GM18907 (cell line): ENCODE results near the gene CA9.

Experiments
- ATAC-seq: cut with Tn5 transposase; IDR thresholded peaks from one replicate; pipeline ENCODE4 v1.9.1; 2021; ENCODE audit warnings: mild to moderate bottlenecking, moderate library complexity; ENCODE audit not compliant: unreplicated experiment

Gene CA9

DNA sequence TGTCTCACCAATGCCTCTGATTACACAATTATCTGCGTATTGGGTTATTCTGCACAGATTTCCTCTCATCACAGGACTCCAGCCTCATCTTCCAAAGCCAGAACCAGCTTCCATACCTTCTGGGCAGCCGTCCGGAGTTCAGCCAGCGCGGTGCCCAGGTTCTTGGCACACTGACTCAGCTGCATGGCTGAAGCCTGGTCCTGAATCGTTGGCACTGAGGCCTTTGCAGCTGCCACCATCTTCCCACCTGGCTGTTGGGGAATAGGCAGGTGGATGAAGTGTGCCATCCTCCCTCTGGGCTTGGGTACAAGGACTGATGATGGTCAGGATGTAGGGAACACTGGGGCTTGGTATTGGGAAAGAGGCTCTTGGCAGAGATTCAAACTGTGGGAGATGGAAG lies 40.4 kb downstream of the CA9 start:
- no peak for ATAC-seq

DNA sequence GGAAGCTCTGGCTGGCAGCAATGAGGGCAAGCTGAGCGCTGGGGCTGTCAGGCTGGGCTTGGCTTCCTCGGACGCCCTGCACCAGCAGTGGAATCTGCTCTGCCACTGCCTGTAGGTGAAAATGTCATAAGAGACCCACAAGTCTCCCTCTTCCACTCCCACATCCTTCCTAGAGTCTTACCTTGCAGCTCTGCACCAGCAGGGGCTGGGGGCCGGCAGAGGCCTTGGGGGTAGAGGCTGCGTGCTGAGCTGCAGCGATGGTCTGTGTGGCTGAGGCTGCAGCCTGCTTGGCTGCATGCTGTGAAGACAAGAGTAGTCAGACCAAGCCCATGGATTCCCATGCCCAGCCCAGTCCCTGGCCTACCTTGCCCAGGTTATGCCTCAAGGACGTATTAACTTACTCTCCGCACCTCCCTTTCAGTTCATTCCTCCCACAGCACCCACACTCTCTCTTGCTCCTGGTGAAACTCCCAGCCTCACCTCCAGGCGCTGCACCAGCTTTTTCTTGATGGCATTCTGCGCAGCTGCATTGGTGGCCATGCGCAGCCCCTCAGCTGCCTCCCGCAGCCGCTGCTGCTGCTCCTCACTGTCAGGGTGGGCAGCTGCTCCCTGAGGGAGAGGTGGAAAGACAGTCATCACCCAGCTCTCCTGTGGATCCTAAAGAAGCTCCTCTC lies 41.0 kb downstream of the CA9 start:
- no peak for ATAC-seq

DNA sequence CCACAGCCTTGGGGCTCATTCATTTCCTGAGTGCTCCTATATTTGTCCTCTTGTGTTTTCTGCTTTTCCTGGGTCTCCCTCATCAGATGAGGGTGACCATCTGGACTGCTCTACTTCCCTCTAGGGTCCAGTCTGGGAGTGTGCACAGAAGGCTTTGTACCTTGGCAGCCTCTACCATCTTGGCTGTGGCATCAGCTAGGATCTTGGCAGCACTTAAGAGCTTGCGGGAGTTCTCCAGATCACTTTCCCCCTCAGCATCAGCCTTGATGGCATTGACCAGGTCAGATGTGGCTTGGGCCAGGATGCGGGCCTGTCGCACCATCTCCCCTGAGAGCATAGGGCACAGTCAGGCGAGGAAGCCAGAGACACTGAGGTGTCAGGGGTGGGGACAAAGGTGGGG lies 42.5 kb downstream of the CA9 start:
- ATAC-seq, result no peak

DNA sequence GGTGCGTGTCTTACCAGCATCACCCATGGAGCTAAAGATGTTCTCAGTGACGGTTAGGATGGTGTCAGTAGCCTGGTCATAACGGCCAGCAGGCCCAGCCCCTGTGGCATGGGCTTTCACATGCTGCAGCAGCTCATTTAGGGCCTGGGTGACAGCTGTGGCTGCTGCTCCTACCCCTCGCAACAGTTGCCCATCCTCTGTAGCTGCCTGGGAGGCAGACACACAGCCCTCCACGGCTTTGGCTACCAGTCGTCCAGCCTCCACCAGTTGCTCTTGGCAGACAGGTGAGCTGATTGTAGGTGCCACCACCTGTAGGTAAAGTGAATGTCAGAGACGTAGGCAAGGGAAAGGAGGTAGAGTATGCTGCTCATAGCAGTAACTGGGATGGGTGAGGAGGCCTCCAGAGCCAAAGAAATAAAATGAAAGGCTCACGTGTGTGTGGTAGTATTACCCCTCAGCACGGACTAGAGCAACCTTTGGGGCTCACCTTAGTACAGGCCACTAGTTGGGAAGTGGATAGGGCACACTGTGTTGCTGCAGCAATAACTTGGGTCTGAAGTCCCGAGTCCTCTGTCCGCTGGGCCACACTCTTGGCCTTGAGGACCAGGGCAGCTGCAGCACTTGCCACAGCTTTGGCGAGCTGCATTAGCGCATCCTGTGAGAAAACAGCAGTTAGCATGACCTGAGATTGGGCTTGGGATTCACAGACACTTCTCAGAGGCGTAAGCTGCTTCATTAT lies 43.6 kb downstream of the CA9 start:
- no peak for ATAC-seq

DNA sequence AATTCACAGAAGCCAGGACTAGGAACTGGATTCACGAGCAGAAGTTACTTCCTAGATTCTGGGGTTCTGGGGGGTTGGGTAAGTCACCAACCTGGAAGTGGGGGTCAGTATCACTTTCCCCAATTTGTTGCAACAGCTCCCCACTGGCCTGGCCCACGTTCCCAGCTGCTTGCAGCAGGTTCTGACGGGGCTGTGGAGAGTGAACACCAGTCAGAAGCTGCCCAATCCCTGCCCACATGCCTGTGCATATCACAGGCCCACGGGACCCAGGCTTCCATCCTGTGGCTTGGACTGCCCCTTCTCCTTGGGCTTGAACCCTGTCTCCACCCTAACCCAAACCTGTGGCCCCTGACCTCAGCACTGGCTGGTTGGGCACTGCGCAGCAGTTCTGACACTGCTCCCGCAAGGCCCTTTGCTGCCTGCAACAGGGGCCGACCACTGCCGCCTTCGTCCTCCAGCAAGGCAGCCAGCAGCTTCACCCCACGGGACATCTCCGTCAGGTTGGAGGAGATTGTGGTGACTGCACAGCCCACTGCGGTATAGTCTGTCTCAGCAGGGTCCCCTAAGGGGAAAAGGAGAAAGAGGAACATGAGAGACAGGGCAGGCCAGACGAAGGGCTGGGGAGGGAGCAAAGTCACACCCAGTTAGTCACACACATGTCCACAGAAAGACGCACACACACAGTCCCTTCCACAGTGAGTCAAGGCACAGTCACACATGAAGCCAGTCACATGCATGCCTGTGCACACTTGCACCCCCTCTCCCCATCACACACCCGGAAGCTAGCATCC lies 45.2 kb downstream of the CA9 start:
- ATAC-seq, result no peak

DNA sequence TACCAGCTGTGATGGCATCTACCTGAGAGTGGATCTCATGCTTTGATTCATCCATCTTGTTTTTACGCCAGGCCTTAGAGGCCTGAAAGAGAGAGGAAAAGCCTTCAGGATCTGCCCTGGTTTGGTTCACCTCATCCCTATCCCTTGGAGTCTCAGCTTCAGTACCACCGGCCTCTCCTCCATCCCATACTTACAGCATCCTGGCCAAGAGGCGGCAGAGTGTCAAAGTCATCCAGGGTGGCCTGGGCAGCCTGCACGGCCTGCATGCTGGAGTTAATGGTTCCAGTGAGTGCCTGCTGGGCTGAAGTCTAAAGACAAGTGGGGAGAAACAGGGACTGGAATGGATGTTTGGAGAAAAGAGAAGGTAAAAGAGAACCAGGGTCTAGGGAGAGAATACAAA lies 45.8 kb downstream of the CA9 start:
- no peak for ATAC-seq

DNA sequence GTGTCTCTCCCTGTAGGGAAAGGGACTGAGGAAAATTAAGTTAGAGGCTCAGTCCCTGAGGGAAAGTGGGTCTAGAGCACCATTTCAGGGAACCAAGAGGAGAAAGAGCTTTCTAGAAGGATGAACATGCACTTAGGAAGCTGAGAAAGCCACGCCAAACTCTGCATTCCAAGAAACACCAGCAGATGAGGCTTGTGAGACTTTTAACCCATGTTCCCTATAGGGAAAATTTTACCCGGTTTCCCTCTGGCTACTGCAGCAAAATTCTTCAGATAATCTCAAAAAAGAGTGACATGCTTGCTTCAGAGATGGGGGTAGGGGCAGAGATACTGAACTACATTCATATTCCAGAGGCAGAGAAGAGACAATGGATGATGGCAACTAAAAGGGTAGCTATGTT lies 49.7 kb downstream of the CA9 start:
- no peak for ATAC-seq

DNA sequence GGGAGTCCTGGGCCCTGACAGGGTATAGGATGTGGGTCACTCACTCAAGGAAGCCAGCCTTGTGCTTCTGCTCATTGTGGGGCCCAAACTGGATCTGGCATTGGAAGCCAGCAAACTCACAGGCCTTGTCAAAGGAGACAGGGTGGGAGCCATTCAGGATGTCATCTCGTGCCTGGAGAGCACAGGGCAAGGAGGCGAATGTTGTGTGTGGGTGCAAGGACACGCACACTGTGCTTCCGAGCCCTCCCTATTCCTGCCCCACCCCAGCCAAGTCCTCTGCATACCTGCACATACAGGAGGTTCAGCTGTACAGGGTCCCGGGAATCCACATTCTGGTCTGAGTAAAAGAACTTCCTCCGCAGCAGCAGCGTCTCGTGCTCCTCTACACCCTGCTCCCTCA lies 50.2 kb downstream of the CA9 start:
- no peak for ATAC-seq

DNA sequence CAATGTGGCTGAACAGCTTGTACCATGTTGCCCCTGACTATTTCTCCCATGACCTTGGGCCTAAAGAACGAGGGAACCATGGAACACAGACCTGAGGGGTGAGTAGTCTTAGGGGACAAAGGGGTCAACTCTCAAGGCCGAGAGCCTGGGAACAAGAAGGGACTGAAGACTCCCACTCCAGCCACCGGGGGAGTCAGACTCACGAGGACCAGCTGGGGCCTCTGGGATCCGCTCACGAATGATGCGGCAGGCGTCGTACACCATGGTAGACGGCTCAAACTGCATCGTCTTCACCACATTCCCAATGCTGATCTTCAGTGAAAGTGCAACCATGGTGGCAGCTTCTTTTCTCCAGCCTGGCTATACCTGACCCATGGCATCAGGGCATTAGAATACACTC lies 51.6 kb downstream of the CA9 start:
- no peak for ATAC-seq

DNA sequence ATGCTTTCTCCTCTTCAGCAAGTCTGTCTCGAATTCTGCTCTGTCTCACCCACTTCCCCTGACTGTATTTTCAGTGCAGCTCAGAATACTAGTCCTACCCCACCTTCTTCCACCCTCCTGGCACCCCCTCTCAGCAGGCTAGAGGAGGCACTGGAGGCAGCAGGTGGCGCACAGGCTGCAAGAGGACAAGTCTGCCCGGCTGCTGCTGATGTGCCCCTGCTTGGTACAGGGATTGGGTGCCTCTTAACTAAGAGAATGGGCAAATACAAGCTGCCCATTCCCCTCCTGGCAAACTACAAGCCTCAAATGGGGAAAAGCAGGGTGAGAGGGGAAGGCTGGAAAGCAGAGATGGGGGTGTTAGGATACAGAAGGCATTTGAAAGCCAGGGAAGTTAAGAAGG lies 53.2 kb downstream of the CA9 start:
- no peak for ATAC-seq

DNA sequence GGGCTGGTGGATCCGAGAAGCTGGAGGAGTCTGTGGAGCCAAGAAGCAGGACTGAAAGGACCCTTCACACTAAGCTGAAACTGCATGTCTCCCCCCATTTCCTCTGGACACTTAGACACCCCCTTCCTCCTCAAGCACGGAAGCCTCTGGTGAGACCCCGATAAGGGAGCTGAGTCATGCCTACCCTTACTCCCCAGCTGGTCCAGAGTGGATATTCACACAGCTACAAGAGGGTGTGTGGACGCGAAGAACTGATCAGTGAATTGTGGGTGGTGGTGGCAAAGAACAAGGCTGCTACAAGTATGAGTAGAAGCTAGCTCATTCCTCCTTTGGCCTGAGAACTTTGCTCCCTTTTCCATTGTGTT lies 53.9 kb downstream of the CA9 start:
- no peak for ATAC-seq

DNA sequence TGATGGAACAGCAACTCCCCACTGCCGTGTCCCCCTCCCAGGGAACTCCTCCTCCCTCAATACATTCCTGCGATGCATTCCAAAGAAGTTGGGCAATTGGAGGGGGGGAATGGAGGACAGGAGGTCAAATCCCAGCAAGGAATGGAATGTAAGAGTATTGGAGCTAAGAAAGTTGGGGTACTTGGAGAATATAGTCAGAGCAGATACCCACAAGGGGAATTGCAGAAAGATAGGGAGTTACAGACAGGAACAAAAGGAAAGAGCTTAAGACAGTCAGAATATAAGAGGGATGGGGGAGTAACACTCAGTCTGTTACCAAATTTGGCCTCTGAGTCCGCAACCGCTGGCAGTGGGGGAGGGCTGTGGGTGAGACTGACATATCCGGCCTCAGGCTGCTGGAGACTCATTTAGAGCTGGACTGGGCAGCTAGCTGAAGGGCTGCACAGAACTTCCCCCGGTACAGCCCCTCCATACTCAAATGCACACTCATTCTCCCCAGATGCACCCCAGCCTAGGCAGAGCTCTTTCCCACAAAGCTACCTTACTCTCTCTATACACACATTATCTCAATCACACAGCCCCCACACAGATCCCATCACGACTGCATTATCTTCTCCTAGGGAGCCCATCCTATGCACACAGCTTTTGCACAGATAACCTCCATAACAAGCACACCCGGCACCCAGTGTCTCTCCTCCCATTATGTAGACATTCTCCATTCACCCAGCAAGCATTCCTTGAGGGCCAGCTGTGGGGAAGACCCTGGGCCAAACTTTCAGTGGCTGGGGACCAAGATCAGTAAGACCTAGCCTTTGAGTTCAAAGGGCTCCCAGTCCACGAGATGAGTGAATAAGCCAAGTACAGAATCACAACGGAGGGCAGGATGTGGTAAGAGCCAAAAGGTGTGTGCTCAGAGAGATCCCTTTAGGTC lies 54.6 kb downstream of the CA9 start:
- no peak for ATAC-seq

DNA sequence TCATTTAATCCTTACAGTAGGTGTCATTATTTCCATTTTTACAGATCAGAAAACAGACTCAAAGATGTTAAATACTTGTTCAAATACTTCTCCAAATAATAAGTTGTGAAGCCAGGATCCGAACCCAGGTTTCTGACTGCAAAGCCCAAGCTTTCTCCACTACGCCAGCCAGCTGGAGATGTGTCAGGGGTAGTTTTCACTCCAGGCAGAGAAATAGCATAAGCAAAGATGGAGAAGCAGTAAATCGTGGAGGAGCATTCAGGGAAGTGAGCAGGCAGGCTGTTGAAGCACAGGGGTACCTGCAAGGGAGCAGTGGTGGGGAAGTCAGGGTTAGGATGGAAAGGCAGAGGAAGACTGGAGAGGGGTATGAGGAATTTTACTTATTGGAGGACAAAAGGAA lies 55.4 kb downstream of the CA9 start:
- no peak for ATAC-seq

DNA sequence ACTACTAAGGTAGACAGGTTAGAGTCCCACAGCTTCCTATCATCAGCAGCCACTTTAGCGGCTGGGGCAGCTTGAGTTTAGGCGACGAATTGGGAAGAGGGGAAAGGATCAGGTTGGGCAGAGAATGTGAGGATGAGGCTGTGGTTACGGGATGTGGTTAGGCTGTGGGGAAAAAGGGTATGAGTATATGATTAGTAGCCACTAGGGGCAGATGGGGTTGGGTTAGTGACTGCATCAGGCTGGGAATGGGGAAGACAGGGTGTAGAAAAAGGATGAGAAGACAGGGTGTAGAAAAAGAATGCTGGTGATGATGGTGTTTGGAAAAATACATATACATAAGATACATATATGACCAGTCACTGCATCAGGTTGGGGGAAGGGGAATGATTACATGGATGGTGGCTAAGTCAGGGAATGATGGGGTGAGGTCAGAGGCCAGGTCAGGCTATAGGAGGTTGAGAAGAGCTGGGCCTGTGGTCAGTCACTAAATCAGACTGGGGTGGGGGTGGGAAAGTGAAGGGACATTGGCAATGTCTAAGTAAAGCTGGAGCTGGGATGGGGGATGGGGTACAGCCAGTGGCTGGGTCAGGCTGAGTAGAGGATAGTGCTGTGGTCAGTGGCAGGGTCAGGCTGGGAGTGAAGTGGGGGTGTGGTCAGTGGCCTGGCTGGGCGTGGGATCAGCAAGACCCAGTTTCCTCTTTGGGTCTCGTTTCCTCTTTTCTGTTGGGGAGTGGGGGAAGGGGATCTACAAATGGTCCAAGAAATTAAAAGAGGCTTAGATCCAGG lies 56.2 kb downstream of the CA9 start:
- no peak for ATAC-seq

DNA sequence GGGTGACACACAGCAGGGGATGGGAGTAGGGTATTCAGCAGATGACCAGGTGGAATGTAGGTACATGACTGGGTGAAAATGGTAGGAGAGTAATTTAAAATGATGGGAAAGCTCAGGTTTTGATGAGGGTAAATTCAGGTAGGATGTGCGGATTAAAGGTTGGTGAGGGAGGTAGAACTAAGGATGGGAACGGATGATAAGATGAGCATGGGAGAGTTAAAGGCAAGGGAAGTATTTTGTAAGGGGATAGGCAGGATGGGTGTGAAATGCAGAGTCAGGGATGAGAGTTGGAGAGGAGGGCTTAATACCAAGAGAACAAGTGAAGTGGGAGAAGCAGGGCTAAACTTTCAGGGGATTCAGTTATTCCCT lies 56.7 kb downstream of the CA9 start:
- ATAC-seq, result no peak
